GM21367 (cell line): ENCODE measurements around the gene TCP11.

Experiments
- ATAC-seq: cut with Tn5 transposase; IDR thresholded peaks from one replicate; pipeline ENCODE4 v1.9.1; 2021; ENCODE audit not compliant: unreplicated experiment

TCP11 gene

DNA sequence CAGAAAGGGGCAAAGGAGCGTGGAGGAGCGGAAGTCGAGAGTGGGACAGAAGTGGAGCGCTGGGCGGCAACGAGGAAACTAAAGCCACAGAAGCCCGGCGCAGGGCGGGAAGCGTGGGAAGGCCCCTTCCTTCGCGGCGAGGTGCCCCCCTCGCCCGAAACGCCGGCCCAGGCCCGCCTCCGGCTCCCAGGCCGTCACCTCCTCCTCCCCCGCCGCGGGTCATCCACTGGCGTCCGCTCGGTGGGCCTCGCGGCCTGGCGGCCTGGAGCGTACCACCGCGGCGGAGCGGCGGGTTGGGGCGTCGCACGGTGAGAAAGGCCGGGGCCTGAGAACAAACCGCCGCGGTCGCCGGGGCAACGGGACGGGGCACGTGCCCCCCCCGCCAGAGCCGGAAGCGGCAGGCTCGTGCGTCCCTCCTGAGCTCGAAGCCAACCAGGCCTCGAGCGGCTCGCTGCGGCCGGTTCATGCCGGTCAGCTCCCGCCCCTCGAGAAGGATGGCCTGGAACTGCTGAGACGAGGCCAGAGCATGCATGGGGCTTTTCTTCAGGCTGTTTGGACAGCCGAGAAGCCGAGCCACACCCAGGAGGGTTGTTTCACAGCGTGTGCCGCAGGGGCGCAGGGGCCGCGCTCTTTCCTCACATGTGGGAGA, at the start of gene TCP11:
TCP11 (minus strand) TSS at position 333 of the 649 bp plus-strand sequence. CDS start 469 bp downstream, outside the sequence.
- ATAC-seq = no peak

DNA sequence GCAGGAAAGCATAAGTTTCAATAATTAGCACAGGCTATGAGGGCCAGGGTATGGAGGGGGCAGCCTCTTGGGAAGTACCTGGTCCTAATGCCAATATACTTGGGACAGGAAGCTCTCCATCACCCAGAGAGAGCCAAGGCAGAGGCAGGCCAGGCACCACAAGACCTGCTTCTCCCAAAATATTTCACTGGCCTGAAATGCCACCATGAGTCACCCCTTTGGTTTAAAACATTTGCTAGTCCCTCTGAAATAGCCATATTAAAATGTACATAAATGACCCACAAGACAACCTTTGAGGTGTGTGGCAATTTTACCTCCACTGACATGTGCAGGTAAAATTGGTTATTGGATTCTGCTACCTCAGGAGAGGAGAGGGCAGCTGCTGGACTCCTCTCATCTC, 49.2 kb upstream of the TCP11 start:
- no peak for ATAC-seq

DNA sequence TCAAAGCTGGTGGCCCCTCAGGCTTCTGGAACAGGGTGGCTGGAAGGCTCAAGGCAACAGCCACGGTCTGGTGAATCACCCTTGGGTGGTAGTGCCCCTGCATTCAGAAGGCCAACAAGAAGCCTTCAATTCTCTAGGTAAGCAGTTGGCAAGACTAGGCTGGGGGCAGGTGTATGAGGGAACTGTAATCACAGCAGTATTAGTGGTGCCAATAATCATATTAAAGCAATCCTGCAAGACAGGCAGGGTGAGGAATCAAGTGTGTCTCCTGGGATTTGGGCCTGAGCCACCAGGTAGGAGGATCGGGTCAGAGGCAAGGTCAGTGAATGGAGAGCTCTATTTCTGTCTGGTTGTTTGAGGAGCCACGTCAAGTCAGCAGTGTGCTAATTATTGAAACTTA, 47.7 kb upstream of the TCP11 start:
- ATAC-seq = no peak

DNA sequence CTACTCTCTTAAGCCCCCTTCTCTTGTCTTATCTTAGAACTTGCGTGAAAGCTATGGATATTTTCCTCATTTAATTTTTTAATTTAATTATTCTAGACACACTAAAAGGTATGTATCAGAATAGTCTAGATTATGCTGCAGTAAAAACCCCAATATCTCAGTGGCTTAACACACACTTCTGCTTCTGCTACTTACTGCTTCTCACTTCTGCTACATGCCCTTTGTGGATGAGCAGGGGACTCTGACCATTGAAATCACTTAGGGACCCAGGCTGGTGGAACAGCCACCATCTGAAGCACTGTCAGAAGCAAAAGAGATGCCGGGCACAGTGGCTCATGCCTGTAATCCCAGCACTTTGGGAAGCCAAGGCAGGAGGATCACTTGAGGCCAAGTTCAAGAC, 45.4 kb upstream of the TCP11 start:
- no peak for ATAC-seq

DNA sequence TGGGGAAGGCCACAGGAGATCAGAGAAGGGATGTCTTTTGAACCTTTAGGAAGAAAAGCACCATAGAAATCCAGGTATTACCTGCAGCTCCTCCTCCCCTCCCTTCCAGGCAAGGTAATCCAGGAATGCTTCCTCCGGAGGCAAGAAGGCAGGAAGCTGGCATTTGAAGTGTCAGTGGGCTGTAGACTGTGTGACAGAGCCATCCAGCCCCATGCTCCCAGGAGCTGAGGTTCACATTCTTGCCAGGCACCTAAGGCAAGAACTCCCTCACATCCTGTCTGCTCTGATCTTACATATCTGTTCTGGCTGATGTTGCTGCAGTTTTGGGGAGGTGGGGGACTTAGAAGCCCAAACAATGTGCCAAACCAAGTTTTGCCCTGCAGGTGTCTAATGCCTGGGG, 44.8 kb upstream of the TCP11 start:
- ATAC-seq = no peak

DNA sequence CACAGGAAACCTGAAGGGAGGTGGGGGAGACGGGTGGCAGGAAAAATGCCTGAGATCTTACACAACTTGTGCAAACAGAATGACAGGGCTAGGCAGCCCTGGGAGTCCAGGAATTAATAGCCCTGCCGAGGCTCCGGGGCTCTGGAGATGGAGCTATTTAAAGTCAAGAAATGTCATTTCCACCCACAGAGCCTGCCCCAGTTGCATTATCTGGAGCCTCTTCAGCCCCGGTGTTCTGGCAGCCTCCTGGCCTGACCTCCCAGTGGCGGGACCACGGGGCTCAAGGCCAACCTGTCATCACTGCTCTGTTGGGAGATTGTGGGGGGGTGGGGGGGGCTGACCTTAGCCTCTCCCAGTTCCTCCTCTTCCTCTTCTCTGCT, 44.2 kb upstream of the TCP11 start:
- no peak for ATAC-seq

DNA sequence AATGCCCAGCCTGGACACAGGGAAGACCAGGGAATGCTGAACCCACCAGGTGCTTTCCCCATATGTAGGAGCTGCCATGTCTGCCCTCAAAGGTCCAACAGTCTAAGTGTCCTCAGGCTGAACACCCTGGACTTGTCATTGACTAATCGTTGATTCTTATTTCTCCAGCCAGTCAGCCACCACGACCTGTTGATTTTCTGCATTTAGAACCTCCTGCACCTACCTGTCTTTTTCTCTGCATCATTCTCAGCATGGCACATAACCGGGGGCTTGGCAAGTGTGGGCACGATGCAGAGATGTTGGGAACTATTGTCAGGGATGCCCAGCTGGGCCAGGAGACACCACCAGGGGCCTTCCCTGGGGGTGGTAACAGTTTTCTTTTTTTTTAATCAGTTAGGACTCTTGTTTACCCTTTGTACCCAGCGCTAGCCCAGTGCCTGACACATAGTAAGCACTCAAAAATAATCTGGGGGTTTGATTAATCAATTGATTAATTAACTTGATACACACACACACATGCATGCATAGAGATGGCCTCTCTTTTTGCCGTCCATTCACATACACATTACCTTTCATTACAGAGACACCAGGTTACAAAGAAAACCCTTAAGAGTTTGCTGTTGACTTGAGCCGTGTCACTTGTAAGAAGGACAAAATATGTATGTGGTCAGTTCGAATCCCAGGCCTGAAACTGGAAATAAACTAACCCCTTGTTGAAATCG, 43.6 kb upstream of the TCP11 start:
- ATAC-seq = no peak

DNA sequence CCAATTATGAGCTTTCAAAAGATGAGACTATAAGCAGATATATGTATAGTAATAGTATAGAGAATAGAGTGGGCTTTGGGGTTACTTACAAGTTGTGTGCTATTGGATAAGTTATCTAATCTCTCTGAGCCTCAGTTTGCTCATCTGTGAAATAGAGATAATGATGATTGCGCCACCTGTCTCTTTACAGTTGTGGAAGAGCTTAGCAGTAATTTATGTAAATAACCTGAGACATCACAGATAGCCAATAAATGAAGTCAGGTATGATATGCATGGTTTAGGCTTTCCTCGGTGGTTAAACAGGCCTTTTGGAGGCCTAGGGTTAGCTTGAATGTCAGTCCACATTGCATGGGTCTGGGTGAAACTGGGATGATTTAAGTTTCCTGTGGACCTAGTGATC, 42.8 kb upstream of the TCP11 start:
- no peak for ATAC-seq

DNA sequence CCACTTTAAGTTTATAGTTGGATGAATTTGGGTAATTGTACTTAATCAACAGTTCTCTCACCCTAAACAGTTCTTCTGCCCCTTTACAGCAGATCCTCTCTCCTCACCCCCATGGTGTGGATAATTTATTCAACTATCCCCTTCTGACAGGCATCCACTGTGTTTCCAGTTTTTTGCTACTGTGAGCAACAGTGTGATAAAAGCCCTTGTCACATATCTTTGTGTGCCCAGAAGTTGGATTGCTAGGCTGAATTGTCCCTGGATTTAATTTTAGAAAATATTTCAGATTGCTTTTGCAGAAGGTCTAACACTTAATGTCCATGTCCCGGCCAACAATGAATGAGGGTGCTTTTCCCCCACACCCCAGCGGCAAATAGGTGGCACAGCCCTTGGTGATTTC, 42.1 kb upstream of the TCP11 start:
- ATAC-seq = no peak

DNA sequence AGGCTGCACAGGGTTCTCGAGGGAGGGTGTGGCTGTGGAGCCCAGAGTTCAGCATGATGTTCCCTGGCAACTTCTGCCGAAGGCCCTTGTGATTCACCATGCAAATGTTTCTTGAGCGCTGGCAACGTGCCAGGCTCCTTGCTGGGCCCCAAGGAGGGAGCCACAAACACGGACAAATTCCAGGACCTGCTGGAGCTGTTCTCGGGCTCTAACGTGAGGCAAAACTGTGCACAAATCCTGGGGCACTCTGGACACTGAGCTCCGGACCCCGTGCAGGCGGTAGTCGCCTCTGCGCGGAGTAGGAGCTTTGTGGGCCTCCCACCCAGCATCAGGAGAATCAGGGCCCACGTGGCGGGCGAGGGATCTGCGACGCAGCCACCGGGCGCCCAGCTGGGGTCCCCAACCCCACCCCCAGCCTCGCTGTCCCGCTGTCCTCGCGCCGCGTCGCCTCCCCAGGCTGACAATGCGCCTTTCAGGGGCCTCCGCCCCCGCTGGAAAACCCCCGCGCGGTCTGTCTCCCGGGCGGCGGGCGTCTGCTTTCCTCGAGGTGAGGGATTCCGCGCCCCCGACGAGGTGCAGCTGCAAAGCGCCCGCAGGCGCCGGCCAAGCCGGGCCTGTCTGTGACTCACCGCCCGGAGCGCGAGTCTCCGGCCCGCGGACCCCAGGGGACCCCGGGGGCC, 40.9 kb upstream of the TCP11 start:
- no peak for ATAC-seq

DNA sequence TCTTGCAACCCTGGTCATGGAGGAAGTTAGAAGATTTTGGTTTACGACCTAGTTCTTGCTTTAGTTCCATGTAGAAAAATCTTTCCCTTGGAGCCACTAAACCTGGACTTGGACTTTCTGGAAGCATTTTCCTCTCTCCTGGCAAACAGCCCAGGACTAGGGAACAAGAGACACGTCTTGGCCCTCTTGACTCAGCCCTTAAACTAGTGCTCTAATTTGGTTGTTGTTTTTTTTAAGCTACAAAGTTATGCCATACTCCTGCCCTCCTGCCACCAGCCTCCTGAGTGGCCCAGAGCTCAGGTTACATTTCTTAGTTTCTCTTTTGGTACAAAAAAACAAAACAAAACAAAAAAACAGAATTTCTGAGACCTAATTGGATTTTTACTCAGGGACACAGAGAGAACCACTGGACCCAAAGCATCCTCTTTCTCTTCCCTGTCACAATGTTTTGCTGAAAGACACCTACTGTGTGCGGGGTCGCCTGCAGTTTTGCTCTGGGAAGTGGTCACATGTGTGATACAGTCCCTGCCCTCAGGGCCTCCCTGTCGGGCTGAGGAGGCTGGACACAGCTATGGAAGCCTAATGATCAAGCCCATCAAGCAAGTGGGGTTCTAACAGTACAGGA, 40.3 kb upstream of the TCP11 start:
- ATAC-seq = no peak

DNA sequence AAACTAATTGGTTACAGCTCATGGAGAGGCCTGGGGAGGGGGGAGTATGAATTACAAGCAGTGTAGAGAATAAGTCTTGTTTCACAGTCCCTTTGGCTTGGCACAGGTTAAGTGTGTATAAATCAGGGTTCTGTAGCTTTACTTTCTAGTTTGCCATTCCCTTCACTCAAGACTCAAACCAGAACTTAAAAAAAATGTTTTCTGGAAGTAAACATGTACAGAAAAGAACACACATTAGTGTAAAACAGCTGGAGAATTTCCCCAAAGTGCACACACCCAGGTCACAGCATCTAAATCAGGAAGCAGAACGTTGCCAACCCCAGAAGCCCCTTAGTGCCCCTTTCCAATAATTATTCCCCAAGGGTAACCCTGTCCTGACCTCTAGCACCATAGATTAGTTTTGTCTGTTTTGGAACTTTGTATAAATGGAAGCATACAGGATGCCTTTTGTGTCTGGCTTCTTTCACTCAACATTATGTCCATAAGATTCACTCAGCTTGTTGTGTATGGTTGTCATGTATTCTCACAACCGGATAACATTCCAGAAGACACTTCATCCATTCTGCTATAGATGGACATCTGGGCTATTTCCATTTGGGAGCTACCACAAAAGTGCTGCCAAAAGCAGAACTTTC, 38.9 kb upstream of the TCP11 start:
- no peak for ATAC-seq

DNA sequence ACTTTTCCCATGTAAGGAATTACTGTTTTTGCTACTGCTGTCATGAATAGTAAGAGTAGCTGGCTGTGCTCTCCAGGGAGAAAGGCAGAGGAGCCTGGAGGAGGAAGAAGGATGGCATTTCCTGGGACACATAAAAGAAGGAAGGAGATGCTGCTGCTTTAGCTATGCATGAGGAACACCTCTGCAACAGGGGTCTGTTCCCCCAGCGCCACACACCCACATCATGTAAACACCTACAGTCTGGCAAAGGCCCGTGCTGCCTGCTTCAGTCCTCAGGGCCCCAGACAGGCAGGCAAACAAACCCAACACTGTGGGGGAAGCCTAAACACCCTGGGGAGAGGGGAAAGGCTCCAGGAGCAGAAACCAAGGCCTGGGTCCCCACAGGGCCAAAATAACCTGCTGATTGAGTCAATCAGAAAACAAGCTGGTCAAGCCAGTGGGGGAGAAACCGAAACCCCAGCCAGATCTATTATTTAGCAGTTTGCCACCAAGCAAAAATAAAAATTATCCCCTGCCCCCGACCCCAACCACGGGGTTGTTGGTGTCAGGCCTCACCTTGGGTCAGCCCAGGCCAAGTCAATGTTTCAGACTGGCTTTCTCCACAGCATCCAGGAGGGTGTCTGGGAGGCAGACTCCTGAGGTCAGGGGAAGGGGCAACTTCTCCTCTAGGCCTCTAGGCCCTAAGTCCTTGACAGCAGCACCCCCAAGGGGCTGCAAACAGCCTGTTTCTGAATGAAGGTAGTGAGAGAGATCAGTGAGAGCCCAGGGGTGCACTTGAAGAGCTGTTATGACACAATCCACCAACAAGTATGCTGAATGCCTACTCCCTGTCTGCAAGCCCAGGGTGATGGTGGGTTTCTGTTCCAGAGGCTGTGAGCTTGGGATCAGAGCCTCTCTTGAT, 38.0 kb upstream of the TCP11 start:
- ATAC-seq = no peak

DNA sequence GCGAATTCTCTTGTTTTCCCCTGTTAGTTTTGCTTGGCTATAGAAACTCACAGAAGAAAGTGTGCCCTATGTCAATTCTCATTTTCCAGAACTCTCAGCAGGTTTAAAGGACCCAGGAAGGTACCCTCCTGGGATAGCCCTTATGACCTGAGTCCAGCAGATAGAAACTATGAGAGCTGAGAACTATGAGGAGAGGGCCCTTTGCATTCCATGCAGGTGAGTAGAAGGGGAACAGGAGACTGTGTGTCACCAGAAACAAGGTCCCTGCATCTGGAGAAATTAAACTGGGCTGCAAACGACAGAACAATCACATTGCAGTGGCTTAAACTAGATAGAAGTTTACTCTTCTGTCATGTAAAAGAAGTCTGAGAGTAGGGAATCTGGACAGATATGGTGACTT, 36.9 kb upstream of the TCP11 start:
- no peak for ATAC-seq

DNA sequence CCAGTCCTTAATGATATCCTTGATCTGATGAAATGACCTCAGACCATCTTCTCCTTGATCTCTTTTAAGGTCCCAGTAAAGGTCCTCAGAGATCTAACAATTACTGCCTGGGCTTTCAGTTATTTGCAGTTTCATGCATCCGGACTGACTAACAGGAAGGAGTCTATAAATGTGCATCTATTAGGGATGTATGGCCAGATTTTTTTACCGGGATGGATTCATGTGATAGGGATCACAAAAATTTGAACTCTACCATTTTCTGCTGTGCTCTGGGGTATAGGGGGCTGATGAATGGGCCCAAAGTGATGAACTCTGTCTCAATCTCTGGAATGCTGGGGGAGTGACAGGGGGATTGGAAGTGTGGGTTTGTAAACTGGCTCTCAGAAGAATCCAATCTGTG, 36.5 kb upstream of the TCP11 start:
- ATAC-seq = no peak

DNA sequence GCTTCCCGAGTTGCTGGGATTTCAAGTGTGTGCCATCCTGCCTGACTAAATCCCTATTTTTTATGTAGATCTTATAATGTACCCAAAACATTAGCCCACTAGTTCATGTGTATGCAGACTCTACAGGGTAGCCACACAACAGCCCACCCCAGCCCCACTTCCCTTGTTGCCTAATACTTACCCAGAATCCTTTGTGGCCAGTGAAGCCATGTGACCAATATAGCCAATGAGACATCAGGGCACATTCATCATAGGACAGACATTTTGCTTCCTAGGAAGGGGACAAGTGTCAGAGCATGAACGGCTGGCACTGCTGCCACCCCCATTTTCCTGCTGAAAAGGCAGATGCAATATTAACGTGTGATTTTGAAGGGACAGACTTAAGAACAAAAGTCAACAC, 36.0 kb upstream of the TCP11 start:
- no peak for ATAC-seq

DNA sequence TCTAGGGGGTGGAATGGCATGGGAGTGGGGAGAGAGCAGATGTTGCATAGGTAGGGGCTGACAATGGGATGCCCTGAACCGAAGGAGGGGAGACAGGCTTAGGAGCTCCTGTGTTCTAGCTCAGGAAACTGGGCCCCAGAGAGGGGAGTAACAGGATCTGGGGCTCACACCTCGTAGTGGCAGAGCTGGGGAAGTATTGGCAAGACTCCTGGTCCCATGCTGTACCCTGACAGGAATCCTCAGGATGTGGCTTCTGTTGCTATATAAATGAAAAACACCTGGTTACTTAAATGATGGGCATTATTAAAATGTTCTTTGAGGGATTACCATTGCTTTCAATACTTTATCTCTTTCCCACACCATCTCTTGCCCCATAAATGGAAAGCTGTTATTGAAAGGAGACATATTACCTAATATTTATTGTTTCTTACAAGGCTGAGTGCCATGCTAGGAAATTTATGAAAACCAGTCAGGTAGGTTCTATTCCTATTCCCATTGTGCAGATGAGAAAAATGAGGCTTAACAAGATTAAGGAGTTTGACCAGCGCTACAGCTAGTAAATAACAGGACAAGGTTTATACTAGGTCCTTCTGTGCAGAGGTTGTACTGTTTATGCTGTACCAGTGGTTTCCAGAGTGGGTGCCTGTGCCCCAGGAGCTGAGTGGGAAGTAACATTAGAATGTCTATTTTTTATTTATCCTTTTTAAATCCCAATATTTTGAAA, 35.3 kb upstream of the TCP11 start:
- ATAC-seq = no peak

DNA sequence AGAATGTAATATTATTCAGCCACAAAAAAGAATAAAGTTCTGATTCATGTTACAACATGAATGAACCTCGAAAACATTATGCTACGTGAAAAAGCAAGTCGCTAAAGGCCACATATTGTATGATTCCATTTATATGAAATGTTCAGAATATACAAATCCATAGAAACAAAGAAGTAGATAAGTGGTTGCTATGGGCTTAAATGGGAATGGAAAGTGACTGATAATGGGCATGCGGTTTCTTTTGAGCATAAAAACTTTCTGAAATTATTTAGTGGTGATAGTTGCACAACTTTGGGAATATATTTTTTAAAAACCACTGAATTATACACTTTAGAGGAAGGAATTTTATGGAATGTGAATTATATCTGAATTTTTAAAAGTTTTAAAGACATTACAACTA, 33.4 kb upstream of the TCP11 start:
- no peak for ATAC-seq

DNA sequence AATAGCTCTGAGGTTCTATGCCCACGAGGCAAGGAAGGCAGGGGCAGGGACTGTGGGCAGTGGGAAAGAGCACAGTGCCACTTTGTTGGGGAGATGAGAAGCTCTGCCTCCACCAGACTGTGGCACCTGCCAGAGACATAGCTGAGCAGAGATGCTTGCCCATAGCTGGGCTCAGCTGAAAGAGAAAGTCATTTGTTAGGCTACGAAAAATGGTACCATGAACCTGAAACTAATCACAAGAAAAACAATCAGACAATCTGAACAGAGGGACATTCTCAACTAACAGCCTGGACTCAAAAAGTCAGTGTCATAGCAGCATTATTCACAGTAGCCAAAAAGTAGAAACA, 32.9 kb upstream of the TCP11 start:
- no peak for ATAC-seq
